DOHH2 (cell line): ENCODE data around the gene CDC42SE2.

Experiments used
- H3F3A ChIP-seq: fragments of 200-600 bp; sonication (generic), shearing (Covaris generic); 2 replicates; pipeline ENCODE4 v1.6.0; 2016; ENCODE audit warnings: antibody characterized with exemption, mild to moderate bottlenecking; ENCODE audit not compliant: control insufficient read depth, insufficient read depth
- H3K27ac ChIP-seq: fragments of 200-600 bp; sonication (generic); 2 replicates; pipeline ENCODE4 v1.5.1; 2014; ENCODE audit warnings: low read depth, mild to moderate bottlenecking, low read length, moderate library complexity
- H3K27me3 ChIP-seq: fragments of 200-600 bp; sonication (generic); 2 replicates; pipeline ENCODE4 v1.6.1; 2014; ENCODE audit warnings: mild to moderate bottlenecking, low read length, mixed read lengths; ENCODE audit not compliant: control insufficient read depth
- H3K36me3 ChIP-seq: fragments of 200-600 bp; sonication (generic); 2 replicates; pipeline ENCODE4 v1.6.1; 2014; ENCODE audit warnings: mild to moderate bottlenecking, low read length, moderate library complexity, mixed read lengths; ENCODE audit not compliant: control insufficient read depth
- H3K4me1 ChIP-seq: fragments of 200-600 bp; sonication (generic); 2 replicates; pipeline ENCODE4 v1.6.1; 2014; ENCODE audit warnings: mild to moderate bottlenecking, low read length, mixed read lengths; ENCODE audit not compliant: control insufficient read depth
- H3K4me2 ChIP-seq: fragments of 200-600 bp; sonication (generic); 2 replicates; pipeline ENCODE4 v1.6.0; 2014; ENCODE audit warnings: mild to moderate bottlenecking, low read length, moderate library complexity
- H3K4me3 ChIP-seq: fragments of 200-600 bp; sonication (generic); 2 replicates; pipeline ENCODE4 v1.5.1; 2014; ENCODE audit warnings: mild to moderate bottlenecking, low read length, mixed read lengths
- H3K79me2 ChIP-seq: fragments of 200-600 bp; sonication (generic); 2 replicates; pipeline ENCODE4 v1.6.1; 2014; ENCODE audit warnings: mild to moderate bottlenecking, low read length, mixed read lengths; ENCODE audit not compliant: control insufficient read depth
- H3K9me2 ChIP-seq: fragments of 200-600 bp; sonication (generic); replicated peaks from 2 replicates; pipeline ENCODE4 v1.6.1; 2014; ENCODE audit warnings: mild to moderate bottlenecking, low read length, mixed read lengths; ENCODE audit not compliant: control insufficient read depth
- H3K9me3 ChIP-seq: fragments of 200-600 bp; sonication (generic); 2 replicates; pipeline ENCODE4 v1.6.1; 2014; ENCODE audit warnings: antibody characterized with exemption, low read length, mixed read lengths; ENCODE audit not compliant: control insufficient read depth, insufficient read depth
- H4K20me1 ChIP-seq: fragments of 200-600 bp; sonication (generic); 2 replicates; pipeline ENCODE4 v1.6.0; 2014; ENCODE audit warnings: low read depth, mild to moderate bottlenecking, antibody characterized with exemption, low read length, moderate library complexity; ENCODE audit not compliant: control insufficient read depth, insufficient read depth
- CTCF ChIP-seq: fragments of 200-600 bp; sonication (generic); IDR thresholded peaks from one replicate; pipeline ENCODE4 v1.5.1; 2014; ENCODE audit warnings: antibody characterized with exemption, mild to moderate bottlenecking, low read depth, low read length; ENCODE audit not compliant: poor library complexity, severe bottlenecking
- EZH2phosphoT487 ChIP-seq: fragments of 200-600 bp; sonication (generic); IDR thresholded peaks from 2 replicates; pipeline ENCODE4 v1.6.1; 2017; ENCODE audit warnings: borderline replicate concordance, mild to moderate bottlenecking, antibody characterized with exemption, low read length, moderate library complexity, mixed read lengths

CDC42SE2 gene

DNA sequence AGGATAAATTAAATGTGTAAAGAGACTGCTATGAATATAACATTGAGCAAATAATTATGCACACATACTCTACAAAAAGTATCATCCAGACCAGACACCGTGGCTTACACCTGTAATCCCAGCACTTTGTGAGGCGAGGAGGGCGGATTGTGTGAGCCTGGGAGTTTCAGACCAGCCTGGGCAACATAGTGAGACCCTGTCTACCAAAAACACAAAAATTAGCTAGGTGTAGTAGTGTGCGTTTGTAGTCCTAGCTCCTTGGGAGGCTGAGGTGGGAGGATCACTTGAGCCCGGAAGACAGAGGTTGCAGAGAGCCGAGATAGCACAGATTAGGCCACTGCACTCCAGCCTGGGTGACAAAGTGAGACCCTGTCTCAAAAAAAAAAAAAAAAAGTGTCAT is 2.4 kb upstream of the CDC42SE2 start:
- TF ChIP-seq CTCF (no peak), EZH2phosphoT487 (no peak)
- no peaks in the 10 kb centered on the region for H3K9me3 ChIP-seq
- H3K4me2 ChIP-seq, result no peak overlapping the region
- H3K9me2 ChIP-seq, result no peaks in the 10 kb centered on the region
- no peak overlapping the region for H3K4me3 ChIP-seq
- peaks cover 27% of the 10 kb centered on the region for H3K36me3 ChIP-seq
- peaks cover 26% of the 10 kb centered on the region for H3F3A ChIP-seq
- H3K4me1 ChIP-seq, result peaks cover 49% of the 10 kb centered on the region
- no peaks in the 10 kb centered on the region for H4K20me1 ChIP-seq
- no peaks in the 10 kb centered on the region for H3K27me3 ChIP-seq
- peaks cover 33% of the 10 kb centered on the region for H3K79me2 ChIP-seq
- no peak overlapping the region for H3K27ac ChIP-seq

- no peaks in the 10 kb centered on the region for H3K27me3 ChIP-seq
- H3K4me2 ChIP-seq, result peak overlapping the region; percentile 89
- H3K4me1 ChIP-seq, result peaks cover 44% of the 10 kb centered on the region
- peaks cover 26% of the 10 kb centered on the region for H3F3A ChIP-seq
- H3K79me2 ChIP-seq, result peaks cover 48% of the 10 kb centered on the region
- no peak for TF ChIP-seq EZH2phosphoT487
- TF ChIP-seq CTCF, result no peak
- H3K27ac ChIP-seq, result peak overlapping the region; percentile 44
- no peaks in the 10 kb centered on the region for H3K9me2 ChIP-seq
- no peaks in the 10 kb centered on the region for H3K9me3 ChIP-seq
- peaks cover 19% of the 10 kb centered on the region for H3K36me3 ChIP-seq
- H4K20me1 ChIP-seq, result no peaks in the 10 kb centered on the region
- peak overlapping the region; percentile 87 for H3K4me3 ChIP-seq
Observed at GRCh38 chr5:131262953-131263541, 806 bp upstream of the CDC42SE2 start.

DNA sequence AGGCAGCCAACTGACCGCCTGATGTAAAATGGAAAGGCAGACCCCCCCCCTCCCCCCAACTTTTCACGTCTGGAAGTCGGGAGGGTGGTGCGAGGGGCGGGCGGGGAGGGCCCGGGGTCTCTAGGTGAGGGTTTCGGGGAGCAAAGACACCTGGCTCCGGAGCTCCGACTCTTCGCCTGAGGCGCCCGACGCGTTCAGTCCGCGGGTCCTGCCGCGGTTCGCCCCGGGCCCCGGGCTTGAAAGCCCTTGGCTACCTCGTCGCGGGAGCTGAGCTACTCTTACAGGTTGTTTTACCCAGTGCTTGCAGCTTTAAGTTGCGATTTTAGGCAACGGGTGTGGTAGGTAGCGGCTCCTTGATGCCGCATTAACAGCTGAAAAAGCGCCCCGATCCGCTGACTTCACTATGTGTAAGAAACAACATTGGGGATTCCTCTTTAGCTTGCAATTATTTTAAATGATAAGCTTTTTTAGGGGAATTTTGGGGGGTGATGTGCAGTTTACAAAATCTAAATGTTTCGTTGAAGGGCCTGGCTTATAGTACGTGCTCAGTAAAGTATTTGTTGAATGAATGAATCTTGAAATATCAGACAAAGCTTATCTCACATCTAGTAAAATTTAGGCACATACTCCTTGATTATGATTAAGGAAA is 722 bp downstream of the CDC42SE2 start:
- Histone ChIP-seq H3K36me3 (peaks cover 9% of the 10 kb centered on the region), H3K4me1 (peaks cover 41% of the 10 kb centered on the region), H3K4me2 (peak overlapping the region; percentile 89), H3K4me3 (peak overlapping the region; percentile 87), H3K27me3 (no peaks in the 10 kb centered on the region), H4K20me1 (no peaks in the 10 kb centered on the region), H3K9me3 (no peaks in the 10 kb centered on the region), H3K9me2 (no peaks in the 10 kb centered on the region), H3K27ac (peak overlapping the region; percentile 82), H3K79me2 (peaks cover 64% of the 10 kb centered on the region), H3F3A (peaks cover 15% of the 10 kb centered on the region)
- TF ChIP-seq CTCF (no peak), EZH2phosphoT487 (no peak)
